ENCODE measurements around the gene SOCS3.
A peak's percentile ranks its signal among the peaks of the same experiment; 100 is the strongest.

SOCS3 gene

DNA sequence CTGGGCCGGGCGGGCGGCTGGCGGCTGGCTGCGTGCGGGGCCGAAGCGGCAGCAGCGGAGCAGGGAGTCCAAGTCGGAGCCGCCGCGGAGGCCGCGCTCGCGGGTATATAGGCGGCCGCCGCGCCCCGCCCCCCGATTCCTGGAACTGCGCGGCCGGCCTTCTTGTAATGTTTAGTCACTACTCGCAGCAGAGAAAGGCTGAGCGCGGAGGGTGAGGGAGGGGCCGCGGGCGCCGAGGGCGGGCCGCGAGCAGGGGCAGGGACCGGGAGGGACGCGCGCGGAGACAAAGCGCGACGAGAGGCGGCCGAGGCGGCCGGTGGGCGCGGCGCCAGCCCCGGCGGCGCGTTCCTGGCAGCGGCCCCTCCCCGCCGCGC, at the start of gene SOCS3:
Gene SOCS3 (minus strand): TSS at position 81 of the 374 bp plus-strand sequence. CDS start 982 bp downstream, outside the sequence.
- H3K4me3 ChIP-seq (ENCODE audit: low read depth, low read length): peak within 1 kb of the TSS; percentile 36
- TF ChIP-seq POLR2A (IDR thresholded peaks at IDR 0.05; ENCODE audit: extremely low read depth, insufficient read length) (no peak), MYC (IDR thresholded peaks at IDR 0.05; ENCODE audit: low read depth, low read length) (no peak)
- TF ChIP-seq, protein P1, sequence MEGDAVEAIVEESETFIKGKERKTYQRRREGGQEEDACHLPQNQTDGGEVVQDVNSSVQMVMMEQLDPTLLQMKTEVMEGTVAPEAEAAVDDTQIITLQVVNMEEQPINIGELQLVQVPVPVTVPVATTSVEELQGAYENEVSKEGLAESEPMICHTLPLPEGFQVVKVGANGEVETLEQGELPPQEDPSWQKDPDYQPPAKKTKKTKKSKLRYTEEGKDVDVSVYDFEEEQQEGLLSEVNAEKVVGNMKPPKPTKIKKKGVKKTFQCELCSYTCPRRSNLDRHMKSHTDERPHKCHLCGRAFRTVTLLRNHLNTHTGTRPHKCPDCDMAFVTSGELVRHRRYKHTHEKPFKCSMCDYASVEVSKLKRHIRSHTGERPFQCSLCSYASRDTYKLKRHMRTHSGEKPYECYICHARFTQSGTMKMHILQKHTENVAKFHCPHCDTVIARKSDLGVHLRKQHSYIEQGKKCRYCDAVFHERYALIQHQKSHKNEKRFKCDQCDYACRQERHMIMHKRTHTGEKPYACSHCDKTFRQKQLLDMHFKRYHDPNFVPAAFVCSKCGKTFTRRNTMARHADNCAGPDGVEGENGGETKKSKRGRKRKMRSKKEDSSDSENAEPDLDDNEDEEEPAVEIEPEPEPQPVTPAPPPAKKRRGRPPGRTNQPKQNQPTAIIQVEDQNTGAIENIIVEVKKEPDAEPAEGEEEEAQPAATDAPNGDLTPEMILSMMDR (IDR thresholded peaks at IDR 0.05; ENCODE audit: low read depth, low read length): no peak
- TF ChIP-seq, protein P2, sequence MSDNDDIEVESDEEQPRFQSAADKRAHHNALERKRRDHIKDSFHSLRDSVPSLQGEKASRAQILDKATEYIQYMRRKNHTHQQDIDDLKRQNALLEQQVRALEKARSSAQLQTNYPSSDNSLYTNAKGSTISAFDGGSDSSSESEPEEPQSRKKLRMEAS (IDR thresholded peaks at IDR 0.05; ENCODE audit: low read depth, low read length): no peak
- DNase-seq (ENCODE audit: low read depth): peak; percentile 92

DNA sequence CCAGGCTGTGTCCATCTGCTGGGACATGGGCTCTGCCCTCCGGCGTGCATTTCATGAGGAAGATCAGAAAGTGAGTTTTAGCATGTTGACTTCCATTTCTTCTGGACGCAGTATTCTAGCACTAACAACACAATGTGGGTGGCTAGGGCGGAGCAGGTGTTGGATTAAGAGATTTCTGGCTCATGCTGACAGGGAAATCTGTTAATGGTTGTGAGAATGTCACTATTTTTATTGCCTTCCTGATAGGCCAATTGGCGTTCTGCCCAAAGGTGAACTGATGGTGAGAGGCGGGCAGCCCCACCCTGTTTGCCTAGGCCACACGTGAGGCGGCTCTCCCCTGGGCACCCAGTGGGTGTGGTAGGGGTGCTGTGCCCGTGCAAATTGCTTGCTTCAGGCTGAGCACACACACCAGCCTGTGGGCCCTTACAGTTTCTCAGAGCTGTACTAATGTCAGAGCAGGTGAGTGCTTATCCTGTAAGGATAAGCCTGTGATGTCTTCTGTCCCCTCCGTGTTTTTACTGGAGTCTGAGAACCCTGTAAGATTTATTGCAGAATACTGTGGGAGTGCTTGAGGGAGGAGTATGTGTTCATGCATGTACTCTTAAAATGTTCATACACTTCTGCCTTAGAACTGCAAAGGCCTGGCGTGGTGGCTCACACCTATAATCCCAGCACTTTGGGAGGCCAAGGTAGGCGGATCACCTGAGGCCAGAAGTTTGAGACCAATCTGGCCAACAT, 49.5 kb upstream of the SOCS3 start:
- no peak overlapping the region for H3K4me3 ChIP-seq (ENCODE audit: low read depth, low read length)
- no peak for DNase-seq (ENCODE audit: low read depth)

GRCh38 chr17:78408476-78409050, 48.7 kb upstream of the SOCS3 start:
- H3K4me3 ChIP-seq (ENCODE audit: low read depth, low read length): no peak overlapping the region
- DNase-seq (ENCODE audit: low read depth): no peak
- TF ChIP-seq MYC (IDR thresholded peaks at IDR 0.05; ENCODE audit: low read depth, low read length) (no peak), POLR2A (IDR thresholded peaks at IDR 0.05; ENCODE audit: extremely low read depth, insufficient read length) (no peak)
- TF ChIP-seq, protein P1 (IDR thresholded peaks at IDR 0.05; ENCODE audit: low read depth, low read length): no peak
- TF ChIP-seq, protein P2 (IDR thresholded peaks at IDR 0.05; ENCODE audit: low read depth, low read length): no peak

More for the DNA sequence above, 49.5 kb upstream of the SOCS3 start:
- TF ChIP-seq MYC (IDR thresholded peaks at IDR 0.05; ENCODE audit: low read depth, low read length) (no peak), POLR2A (IDR thresholded peaks at IDR 0.05; ENCODE audit: extremely low read depth, insufficient read length) (no peak)
- TF ChIP-seq, protein P1 (IDR thresholded peaks at IDR 0.05; ENCODE audit: low read depth, low read length): no peak
- TF ChIP-seq, protein P2 (IDR thresholded peaks at IDR 0.05; ENCODE audit: low read depth, low read length): no peak

DNA sequence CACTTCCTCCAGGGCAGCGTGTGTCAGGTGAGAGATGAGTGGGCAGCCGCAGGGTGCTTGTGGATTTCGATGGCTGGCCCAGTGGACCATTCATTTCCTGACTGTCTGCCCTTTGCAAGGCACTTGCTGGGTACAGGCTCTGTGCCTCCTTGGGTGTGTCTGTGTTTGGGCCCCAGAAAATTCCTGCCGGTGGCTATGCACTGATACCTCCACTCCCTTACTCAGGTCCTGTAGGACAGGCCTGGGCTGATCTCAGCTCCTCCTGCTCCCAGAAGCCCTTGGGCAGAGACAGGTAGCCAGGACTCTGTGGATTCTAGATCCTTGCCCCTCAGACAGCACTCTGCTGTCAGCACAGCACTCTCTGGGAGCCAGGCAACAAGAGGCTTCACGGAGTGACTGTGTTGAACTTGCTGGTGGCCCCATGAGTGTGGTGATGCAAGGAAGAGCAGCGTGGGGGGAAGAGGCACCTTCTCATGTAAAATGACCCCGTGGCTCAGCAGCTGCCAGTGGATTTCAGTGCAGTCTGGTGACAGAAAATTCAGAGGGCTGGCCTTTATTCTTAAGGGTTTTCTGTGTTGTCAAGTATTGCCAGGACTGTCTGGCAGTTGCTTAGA, 47.6 kb upstream of the SOCS3 start:
- no peak for TF ChIP-seq POLR2A (IDR thresholded peaks at IDR 0.05; ENCODE audit: extremely low read depth, insufficient read length)
- TF ChIP-seq, protein P2 (IDR thresholded peaks at IDR 0.05; ENCODE audit: low read depth, low read length): no peak
- no peak for TF ChIP-seq MYC (IDR thresholded peaks at IDR 0.05; ENCODE audit: low read depth, low read length)
- TF ChIP-seq, protein P1 (IDR thresholded peaks at IDR 0.05; ENCODE audit: low read depth, low read length): no peak
- peak; percentile 27 for DNase-seq (ENCODE audit: low read depth)
- no peak overlapping the region for H3K4me3 ChIP-seq (ENCODE audit: low read depth, low read length)

GRCh38 chr17:78406920-78407319, 47.0 kb upstream of the SOCS3 start:
- no peak for DNase-seq (ENCODE audit: low read depth)
- H3K4me3 ChIP-seq (ENCODE audit: low read depth, low read length): no peak overlapping the region
- TF ChIP-seq, protein P1 (IDR thresholded peaks at IDR 0.05; ENCODE audit: low read depth, low read length): no peak
- TF ChIP-seq, protein P2 (IDR thresholded peaks at IDR 0.05; ENCODE audit: low read depth, low read length): no peak
- no peak for TF ChIP-seq MYC (IDR thresholded peaks at IDR 0.05; ENCODE audit: low read depth, low read length)
- TF ChIP-seq POLR2A (IDR thresholded peaks at IDR 0.05; ENCODE audit: extremely low read depth, insufficient read length): no peak

All from NB4 (cell line).